NB4 (cell line): ENCODE measurements around the gene CD46.

ENCODE experiments used
- DNase-seq: peaks from one replicate; pipeline ENCODE4 v3.0.0; 2010; ENCODE audit warnings: low read depth
- H3K4me3 ChIP-seq: one replicate; pipeline ENCODE4 v1.5.1; 2011; ENCODE audit warnings: mild to moderate bottlenecking, low read depth, low read length, moderate library complexity
- CTCF ChIP-seq: IDR thresholded peaks from one replicate; pipeline ENCODE4 v1.5.1; 2012; ENCODE audit warnings: low read depth, low read length
- MAX ChIP-seq: IDR thresholded peaks from 2 replicates; pipeline ENCODE4 v1.6.1; 2011; ENCODE audit warnings: low read depth, low read length
- MYC ChIP-seq: IDR thresholded peaks from 2 replicates; pipeline ENCODE4 v1.6.1; 2011; ENCODE audit warnings: low read depth, low read length
- POLR2A ChIP-seq: IDR thresholded peaks from 2 replicates; pipeline ENCODE4 v1.6.1; 2011; ENCODE audit warnings: mild to moderate bottlenecking; ENCODE audit not compliant: insufficient read length; ENCODE audit errors: extremely low read depth

The CD46 gene

DNA sequence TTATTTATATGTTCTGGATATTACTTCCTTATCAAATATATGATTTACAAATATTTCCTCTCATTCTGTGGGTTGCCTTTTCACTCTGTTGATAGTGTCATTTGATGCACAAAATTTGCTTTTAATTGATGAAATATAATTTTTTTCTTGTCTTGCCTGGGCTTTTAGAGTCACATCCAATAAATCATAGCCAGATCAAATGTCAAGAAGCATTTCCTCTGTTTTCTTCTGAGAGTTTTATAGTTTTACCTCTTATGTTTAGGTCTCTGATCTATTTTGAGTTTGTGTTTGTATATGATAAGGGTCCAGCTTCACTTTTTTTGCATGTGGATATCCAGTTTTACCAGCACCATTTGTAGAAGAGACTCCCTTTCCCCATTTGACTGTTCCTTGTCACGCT, 29.5 kb downstream of the CD46 start:
- no peak for TF ChIP-seq POLR2A
- H3K4me3 ChIP-seq = no peak overlapping the region
- DNase-seq = no peak

- TF ChIP-seq MAX = no peak
- no peak for TF ChIP-seq POLR2A
- TF ChIP-seq CTCF = no peak
- TF ChIP-seq MYC = no peak
- no peak overlapping the region for H3K4me3 ChIP-seq
- no peak for DNase-seq
Observed at GRCh38 chr1:207787776-207788175, 35.9 kb downstream of the CD46 start.

DNA sequence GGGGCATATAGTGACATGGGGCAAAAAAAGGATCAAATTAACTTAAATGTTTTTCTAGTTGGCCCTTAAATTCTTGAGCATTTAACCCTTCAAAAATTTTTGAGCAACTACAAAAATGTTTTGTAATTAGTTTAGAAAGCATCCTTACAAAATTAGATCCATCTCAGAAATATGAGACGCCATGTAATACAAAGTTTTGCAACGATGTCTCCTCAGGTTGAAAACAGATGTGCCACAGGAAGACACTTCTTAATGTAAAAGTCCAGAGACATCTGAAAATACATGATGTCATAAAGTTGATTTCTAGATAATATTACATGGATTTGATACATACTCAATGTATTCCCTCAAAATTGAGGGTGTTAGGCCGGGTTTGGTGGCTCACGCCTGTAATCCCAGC, 37.5 kb downstream of the CD46 start:
- no peak for DNase-seq
- no peak overlapping the region for H3K4me3 ChIP-seq
- TF ChIP-seq MAX = no peak
- no peak for TF ChIP-seq POLR2A
- no peak for TF ChIP-seq CTCF
- no peak for TF ChIP-seq MYC

DNA sequence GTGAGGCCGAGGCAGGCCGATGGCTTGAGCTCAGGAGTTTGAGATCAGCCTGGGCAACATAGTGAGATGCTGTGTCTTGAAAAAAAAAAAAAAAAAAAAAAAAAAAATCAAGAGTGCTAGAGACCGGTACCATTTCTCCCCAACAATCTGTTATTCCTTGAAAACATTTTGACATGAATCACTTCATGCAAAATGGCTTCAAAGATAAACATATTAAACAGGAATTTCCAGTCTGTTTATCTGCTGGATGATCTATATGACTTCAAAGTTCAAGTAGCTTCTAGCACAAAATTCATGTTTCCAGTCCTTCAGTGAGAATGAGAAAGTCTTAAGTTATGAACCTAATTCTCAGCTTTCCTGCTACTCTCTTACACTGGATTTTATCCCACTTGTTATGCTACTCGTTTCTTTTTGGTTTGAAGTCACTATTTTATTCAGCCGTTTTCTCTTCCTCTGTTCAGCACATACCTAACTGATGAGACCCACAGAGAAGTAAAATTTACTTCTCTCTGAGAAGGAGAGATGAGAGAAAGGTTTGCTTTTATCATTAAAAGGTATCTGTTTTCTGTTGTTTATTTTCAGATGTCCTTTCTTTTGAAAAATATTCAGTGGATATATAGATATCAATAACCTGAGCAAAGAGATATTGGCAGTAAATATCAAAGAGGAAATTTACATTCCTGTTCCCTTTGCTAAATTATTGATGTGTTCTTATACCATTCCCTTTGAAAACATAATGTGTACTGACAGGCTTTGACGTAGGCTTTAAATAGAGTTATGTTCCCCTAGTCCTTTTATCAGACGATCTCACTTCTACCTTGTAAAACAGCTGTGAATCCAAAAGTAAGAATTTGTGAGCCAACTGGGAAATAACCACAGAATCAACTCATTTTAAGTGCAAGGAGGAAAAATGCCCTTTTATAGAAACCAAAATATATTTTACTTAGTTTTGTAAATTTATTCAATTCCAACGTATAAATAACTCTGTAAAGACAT, 38.2 kb downstream of the CD46 start:
- TF ChIP-seq CTCF (no peak), POLR2A (no peak), MYC (no peak), MAX (no peak)
- no peak overlapping the region for H3K4me3 ChIP-seq
- DNase-seq = no peak

DNA sequence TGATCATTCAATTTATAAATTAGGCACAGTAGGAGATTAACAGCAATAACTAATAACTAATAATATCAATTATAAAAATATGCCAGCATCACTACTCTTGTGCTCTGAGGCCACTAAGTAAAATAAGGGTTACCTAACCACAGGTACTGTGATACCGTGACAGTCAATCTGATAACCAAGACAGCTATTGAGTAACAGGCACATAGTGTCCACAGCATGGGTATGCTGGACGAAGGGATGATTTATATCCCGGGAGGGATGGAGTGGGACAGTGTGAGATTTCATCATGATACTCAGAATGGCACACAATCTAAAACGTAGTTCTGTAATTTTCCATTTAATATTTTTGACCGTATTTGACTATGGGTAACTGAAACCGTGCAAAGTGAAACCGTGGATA, 39.4 kb downstream of the CD46 start:
- H3K4me3 ChIP-seq = no peak overlapping the region
- DNase-seq = no peak
- no peak for TF ChIP-seq POLR2A
- TF ChIP-seq CTCF = no peak
- TF ChIP-seq MAX = no peak
- TF ChIP-seq MYC = no peak

DNA sequence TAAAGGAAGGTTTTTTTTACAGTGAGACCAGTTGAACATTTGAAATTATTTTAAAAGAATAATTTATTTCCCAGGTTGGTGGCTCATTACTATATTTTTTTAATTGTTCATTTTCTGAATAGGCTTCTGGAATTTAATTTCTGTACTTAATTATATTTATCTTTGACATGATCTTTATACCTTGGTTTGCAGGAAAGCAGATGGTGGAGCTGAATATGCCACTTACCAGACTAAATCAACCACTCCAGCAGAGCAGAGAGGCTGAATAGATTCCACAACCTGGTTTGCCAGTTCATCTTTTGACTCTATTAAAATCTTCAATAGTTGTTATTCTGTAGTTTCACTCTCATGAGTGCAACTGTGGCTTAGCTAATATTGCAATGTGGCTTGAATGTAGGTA, 41.5 kb downstream of the CD46 start:
- H3K4me3 ChIP-seq = no peak overlapping the region
- TF ChIP-seq CTCF (no peak), MAX (no peak), MYC (no peak), POLR2A (no peak)
- no peak for DNase-seq
